HG02981 (cell line): ENCODE data around the gene DOP1B.
"Not testable (repeated sequence)": the region's sequence is repeated elsewhere in the genome, so short reads cannot be mapped to it uniquely, and the experiment has no call there.

ENCODE experiments used
- ATAC-seq: cut with Tn5 transposase; IDR thresholded peaks from one replicate; pipeline ENCODE4 v1.9.1; 2021; ENCODE audit warnings: mild to moderate bottlenecking, moderate library complexity; ENCODE audit not compliant: unreplicated experiment

The DOP1B gene, protein sequence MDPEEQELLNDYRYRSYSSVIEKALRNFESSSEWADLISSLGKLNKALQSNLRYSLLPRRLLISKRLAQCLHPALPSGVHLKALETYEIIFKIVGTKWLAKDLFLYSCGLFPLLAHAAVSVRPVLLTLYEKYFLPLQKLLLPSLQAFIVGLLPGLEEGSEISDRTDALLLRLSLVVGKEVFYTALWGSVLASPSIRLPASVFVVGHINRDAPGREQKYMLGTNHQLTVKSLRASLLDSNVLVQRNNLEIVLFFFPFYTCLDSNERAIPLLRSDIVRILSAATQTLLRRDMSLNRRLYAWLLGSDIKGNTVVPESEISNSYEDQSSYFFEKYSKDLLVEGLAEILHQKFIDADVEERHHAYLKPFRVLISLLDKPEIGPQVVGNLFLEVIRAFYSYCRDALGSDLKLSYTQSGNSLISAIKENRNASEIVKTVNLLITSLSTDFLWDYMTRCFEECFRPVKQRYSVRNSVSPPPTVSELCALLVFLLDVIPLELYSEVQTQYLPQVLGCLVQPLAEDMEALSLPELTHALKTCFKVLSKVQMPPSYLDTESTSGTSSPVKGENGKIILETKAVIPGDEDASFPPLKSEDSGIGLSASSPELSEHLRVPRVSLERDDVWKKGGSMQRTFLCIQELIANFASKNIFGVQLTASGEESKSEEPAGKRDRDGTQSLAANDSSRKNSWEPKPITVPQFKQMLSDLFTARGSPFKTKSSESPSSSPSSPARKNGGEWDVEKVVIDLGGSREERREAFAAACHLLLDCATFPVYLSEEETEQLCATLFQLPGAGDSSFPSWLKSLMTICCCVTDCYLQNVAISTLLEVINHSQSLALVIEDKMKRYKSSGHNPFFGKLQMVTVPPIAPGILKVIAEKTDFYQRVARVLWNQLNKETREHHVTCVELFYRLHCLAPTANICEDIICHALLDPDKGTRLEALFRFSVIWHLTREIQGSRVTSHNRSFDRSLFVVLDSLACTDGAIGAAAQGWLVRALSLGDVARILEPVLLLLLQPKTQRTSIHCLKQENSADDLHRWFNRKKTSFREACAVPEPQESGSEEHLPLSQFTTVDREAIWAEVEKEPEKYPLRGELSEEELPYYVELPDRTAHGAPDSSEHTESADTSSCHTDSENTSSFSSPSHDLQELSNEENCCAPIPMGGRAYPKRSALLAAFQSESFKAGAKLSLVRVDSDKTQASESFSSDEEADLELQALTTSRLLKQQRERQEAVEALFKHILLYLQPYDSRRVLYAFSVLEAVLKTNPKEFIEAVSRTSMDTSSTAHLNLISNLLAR (N-terminal part only)

DNA sequence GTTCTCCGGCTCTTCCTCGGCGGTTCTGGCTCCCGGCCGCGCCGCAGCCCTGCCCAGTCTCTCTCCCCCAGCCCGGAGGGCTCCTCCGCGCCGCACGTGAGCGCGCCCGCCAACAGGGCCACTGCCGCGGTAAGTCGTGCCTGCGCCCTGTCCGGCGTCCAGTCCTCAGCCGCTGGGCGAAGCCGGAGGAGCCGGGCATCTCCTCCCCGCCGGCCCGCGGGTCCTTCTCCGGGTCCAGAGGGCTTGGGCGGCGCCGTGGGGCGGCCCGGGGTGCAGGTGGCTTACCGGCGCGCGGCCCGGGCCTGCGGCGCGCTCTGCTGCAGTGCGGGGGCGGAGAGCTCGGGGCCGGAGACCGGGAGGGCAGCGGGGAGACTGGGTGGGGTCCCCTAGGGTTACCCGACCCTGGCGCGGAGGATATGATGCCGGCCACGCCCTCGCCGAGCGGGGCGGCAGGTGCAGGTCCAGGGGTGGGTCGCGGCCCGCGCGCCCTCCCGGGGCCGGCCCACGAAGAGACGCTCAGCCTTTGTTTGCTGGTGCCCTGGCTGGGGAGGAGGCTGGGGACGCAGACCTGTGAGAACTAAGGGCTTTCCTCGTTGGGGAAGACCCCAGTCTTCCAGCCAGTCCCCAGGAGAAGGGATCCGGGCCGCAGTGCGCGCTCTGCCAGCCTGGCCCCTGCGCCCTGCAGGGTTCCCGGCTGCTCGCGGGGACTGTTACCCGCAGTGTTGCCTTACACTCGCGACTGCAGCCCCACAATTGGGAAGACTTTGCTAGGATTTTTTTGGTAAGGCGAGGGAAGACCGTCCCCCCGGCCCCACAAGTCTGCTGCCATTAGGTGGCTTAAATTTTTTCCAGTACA lies at the start of gene DOP1B:
DOP1B (plus strand) TSS at position 10 of the 856 bp plus-strand sequence. CDS start 7,910 bp downstream, outside the sequence.
- peak; percentile 17 for ATAC-seq

DNA sequence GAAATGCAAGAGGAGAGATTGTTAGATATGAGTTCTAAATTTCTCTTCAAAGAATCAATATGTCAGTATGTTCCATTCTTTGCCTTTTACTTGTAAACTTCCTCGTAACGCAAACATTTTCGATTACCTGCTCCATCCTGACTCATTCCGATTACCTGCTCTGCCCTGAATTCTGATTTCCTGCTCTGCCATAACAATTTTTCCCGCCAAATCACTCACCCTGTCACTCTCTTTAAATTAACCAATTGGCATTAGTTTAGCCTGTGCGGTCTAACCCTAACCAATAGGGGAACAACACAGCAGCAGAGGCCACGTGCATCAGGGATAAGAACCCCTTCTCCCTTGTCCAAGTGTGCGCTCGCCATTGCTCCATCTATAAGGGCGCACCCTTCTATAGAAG lies 46.8 kb upstream of the DOP1B start:
- ATAC-seq = no peak

DNA sequence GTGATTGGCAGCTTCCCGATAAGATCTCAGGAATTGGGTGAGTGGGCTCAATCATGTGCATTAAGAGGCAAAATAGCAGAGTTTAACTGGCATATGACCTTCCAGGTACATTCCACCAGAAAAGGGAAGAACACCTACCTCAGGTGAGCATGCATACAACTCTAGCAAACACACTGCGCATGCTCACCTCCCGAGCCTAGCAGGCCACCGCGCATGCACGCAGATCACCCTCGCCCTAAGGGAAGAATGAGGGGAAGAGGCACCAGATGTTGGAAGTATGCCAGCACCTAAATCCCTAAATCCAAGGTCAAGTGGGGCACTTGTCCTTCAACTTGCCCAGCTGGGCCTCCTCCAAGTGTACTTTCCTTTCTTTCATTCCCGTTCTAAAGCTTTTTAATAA lies 45.4 kb upstream of the DOP1B start:
- no peak for ATAC-seq

DNA sequence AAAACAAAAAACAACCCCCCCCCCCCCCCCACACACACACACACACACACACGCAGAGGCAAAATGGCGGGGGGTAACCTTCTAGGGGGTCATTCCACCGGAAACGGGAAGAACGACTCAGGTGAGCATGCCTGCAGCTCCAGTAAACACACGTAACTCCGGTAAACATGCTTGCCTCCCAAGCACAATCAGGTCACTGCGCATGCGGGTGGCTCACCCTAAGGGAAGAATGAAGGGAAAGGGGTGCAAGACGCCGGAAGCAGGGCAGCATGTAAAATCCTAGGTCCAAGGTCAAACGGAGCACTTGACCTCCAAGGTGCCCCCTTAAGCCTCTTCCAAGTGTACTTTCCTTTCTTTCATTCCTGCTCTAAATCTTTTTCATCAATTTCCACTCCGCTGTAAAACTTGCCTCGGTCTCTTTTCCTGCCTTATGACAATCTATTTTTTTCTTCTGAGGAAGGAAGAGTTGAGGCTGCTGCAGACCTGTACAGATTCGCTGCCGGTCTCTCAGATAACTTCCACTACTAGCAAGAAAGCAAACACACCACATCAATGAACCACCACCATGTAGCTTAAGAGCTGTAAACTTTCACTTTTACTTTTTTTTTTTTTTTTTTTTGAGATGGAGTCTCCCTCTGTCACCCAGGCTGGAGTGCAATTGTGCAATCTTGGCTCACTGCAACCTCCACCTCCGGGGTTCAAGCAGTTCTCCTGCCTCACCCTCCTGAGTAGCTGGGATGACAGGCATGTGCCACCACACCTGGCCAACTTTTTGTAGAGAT lies 42.8 kb upstream of the DOP1B start:
- ATAC-seq = no peak

DNA sequence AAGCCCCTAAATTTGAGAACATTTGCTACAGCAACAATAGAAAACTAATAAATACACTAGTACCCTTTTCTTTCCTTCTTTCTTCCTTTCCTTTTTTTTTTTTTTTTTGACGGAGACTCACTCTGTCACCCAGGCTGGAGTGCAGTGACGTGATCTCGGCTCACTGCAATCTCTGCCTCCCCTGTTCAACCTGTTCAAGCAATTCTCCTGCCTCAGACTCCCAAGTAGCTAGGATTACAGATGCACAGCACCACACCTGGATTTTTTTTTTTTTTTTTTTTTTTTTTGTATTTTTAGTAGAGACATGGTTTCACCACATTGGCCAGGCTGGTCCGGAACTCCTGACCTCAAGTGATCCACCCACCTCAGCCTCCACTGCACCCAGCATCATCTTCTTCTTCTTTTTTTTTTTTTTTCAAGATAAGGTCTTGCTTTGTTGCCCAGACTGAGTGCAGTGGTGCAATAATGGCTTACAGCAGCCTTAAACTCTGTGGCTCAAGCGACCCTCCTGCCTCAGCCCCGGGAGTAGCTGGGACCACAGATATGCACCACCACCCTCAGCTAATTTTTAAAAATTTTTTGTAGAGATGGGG lies 41.4 kb upstream of the DOP1B start:
- no peak for ATAC-seq

DNA sequence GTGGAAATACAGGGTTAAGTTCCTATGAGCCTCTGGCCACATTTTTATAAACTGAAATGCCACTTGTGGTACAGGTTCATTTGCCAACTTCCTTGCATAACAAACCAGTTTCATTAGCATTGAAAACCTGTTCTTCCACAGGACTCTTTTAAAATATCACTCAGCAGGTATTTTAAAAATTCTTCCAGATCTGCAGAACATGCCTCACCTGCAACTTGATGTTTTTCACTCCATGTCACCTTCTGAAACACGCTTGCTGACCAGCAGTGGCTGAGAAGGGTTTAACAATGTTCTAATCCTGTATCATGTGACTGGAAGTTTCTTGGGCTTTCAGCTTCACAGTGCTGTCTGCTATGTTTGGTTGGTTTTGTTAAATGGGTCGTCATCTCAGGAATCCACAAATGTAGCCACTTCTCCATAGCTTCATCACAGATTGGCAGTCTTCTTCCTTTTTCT lies 39.3 kb upstream of the DOP1B start:
- no peak for ATAC-seq

DNA sequence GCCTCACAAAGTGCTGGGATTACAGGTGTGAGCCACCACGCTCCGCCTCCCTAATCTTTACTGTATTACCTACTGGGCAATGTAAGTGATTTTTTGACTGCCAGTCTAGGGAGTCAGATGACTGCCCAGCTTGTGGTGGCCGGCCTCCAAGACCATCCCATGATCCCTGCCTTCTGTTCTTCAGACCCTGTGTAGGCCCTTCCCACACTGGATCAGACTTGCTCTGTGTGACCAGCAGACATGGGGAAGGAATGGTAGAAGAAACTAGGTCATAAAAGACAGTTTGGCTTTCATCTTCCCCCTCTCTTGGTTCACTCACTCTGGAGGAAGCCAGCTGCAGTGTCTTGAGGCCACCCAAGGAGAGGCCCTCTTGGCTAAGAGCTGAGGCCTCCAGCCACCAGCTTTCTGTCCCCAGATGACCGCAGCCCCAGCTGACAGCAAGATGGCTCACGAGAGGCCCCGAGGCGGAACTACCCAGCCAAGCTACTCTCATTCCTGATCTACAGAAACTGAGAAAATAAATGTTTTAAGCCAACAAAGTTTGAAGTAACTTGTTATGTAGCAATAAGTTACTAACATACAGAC lies 36.2 kb upstream of the DOP1B start:
- no peak for ATAC-seq

DNA sequence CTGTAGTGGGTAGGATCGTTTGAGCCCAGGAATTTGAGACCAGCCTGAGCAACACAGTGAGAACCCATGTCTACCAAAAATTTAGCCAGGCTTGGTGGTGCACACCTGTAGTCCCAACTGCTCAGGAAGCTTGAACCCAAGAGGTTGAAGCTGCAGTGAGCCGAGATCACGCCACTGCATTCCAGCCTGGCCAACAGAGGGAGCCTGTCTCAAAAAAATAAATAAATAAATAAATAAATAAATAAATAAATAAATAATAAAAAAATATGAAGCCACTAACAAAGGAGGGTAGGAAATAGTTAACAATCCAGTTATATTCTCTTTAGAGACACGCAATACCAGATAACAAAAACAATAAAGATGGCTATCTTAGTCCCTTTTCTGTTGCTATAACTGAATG lies 33.6 kb upstream of the DOP1B start:
- ATAC-seq = no peak

DNA sequence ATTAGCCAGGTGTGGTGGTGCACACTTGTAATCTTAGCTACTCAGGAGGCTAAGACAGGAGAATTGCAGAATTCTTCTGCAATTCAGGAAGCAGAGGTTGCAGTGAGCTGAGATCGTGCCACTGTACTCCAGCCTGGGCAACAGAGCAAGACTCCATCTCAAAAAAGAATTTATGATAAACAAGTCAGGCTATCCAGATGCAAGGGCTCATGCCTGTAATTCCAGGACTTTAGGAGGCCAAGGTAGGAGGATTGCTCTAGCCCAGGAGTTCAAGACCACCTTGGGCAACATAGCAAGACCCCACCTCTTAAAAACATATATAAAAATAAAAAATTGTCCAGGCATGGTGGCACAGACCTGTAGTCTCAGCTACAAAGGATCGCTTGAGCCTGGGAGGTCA lies 32.2 kb upstream of the DOP1B start:
- no peak for ATAC-seq

DNA sequence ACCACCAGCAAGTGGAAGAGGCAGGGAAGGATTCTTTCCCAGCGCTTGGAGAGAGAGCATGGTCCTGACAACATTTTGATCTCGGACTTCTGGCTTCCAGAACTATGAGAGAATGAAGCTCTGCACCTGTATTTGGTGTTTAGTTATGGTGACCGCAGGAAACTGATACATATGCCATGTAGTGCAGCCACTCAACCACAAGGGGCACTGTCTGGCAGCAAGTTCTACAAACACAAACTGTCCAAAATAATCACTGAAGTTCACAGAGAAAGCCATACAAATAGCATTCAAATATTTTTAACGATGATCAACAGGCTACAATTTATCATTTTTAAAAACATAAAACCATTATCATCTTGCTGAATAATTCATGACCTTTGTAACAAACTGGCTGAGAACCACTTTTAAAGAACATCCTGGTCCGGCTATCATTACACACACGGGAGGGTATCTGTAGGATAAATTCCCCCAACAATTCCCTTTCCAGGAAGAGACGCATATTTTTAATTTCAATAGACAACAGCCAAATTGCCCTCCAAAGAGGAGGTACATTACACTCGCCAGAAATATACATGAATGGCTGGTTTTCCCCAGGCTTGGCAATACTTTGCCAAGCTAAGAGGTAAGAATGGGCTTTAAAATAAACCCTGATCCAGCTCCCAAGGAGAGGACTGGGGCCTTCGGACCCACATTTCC lies 31.0 kb upstream of the DOP1B start:
- no peak for ATAC-seq

DNA sequence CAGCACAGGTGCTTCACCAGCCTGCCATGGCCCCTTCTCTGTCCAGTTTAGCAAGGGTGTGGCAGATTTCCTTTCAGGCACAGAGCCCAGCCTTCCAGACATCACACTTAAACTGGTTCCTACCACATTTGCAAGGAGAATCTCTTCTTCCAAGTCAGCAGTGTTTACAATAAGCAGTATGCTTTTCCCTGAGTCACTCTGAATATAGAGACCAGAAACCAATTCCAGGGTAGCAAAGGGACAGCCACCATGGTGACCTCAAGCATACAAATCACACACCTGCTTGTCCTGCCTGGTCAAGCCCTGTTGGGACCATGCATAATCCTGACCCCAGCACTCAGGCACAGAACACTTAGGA lies 30.4 kb upstream of the DOP1B start:
- no peak for ATAC-seq

DNA sequence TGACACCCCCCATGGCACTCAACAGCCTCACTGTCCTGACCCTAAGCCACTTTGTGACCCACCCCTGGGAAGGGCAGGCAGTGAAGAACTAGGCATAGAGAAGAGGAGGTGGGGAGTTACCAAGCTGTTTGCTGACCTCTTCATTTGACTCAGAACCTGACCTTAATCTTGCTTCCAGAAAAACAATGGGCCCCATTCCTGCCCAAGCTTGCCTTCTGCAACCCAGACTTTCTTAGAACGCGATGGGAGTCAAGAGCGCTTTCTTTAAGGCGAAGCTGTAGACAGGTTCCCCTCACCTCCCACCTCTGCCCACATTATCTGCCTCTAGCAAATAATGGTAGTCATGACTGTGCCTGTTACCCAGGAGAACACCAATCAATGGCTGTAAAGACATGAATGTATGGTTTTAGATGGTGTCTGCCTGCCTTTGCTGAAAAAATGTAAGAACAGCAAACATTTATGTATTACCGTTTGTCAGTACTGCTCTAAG lies 30.0 kb upstream of the DOP1B start:
- ATAC-seq = no peak

DNA sequence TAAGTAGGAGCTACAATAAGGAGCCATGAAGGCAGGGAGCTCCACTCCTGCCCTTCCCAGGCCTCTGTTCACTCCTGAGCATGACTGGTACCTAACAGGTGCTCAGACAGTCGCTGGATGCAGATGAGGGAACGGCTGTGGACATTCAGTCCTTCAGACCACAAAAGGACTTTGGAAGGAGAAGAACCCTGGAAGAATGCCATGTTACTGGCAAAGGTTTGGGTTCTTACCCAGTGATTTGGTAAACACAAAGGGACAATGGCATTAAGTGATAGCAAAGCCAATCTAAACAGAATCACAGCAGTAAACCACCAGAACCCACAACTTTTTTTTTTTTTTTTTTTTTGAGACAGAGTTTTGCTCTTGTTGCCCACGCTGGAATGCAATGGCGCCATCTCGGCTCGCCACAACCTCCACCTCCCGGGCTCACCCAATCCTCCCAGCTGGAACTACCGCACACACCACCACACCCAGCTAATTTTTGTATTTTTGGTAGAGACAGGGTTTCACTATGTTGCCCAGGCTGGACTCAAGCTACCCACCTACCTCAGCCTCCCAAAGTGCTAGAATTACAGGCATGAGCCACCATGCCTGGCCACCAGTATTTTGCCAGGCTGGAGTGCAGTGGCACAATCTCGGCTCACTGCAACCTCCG lies 29.2 kb upstream of the DOP1B start:
- ATAC-seq = no peak

DNA sequence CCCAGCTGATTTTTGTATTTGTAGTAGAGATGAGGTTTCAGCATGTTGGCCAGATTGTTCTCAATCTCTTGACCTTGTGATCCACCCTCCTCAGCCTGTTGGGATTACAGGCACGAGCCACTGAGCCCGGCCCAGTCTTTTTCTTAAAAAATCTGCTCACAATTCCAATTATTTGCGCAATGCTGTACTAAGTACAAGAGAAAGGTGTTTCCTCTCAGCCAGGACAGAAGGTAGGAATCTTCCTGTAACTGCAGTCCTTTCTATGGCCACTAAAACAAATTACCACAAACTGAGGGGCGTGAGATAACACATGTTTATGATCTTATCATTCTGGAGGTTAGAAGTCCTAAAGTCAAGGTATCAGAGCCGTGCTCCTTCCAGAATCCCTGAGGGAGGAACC lies 28.6 kb upstream of the DOP1B start:
- ATAC-seq = no peak

DNA sequence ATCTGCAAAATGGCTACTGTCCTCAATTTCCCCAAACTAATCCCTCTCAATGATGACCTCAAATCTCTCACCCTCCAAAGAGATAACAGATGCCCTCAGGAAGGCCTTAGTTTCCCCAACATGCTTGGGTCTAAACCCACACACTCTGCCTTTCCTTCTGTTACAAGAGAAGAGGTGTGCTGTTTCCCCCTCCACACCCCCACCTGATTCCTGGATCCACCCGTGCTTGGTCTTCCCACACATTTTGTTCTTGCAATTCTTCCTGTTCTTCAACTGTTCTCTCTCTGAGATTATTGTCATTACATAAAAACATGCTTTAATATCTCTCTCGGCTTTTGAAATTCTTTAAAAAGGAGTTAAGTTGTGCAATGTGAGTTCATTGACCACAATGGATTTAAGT lies 27.4 kb upstream of the DOP1B start:
- no peak for ATAC-seq

DNA sequence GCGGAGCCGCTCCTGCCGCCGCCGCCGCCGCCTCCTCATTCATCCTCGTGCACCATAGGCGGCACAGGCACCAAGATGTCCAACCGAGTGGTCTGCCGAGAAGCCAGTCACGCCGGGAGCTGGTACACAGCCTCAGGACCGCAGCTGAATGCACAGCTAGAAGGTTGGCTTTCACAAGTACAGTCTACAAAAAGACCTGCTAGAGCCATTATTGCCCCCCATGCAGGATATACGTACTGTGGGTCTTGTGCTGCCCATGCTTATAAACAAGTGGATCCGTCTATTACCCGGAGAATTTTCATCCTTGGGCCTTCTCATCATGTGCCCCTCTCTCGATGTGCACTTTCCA lies 26.2 kb upstream of the DOP1B start:
- not testable (repeated sequence) for ATAC-seq

DNA sequence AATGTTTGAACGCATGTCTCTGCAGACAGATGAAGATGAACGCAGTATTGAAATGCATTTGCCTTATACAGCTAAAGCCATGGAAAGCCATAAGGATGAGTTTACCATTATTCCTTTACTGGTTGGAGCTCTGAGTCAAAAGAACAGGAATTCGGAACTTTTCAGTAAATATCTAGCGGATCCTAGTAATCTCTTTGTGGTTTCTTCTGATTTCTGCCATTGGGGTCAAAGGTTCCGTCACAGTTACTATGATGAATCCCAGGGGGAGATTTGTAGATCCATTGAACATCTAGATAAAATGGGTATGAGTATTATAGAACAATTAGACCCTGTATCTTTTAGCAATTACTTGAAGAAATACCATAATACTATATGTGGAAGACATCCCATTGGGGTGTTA lies 25.8 kb upstream of the DOP1B start:
- not testable (repeated sequence) for ATAC-seq

DNA sequence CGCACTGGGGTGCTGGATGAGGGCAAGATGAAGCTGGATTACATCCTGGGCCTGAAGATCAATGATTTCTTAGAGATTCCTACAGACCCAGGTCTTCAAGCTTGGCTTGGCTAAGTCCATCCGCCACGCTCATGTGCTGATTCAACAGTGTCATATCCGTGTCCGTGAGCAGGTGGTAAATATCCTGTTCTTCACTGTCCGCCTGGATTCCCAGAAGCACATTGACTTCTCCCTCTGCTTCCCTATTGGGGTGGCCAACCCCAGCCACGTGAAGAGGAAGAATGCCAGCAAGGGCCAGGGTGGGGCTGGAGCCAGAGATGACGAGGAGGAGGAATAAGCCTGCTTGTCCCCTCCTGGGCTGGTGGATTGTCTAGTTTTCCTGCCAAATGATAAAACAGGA lies 23.9 kb upstream of the DOP1B start:
- ATAC-seq = no peak
